MM.1S (cell line): ENCODE measurements around the gene KAT2B.
A peak's percentile ranks its signal among the peaks of the same experiment; 100 is the strongest.

Experiments
- DNase-seq: peaks from one replicate; pipeline ENCODE4 v3.0.0-alpha.2; 2015
- H2AFZ ChIP-seq: fragments of 300-600 bp; sonication (generic); 2 replicates; pipeline ENCODE4 v1.6.0; 2016; ENCODE audit warnings: antibody characterized with exemption, low read length
- H3F3A ChIP-seq: fragments of 300-600 bp; sonication (generic); 2 replicates; pipeline ENCODE4 v1.6.1; 2016; ENCODE audit warnings: mild to moderate bottlenecking, antibody characterized with exemption, low read length, moderate library complexity, mixed read lengths; ENCODE audit not compliant: insufficient read depth
- H3K27ac ChIP-seq: fragments of 300-600 bp; sonication (generic); 2 replicates; pipeline ENCODE4 v1.5.1; 2016; ENCODE audit warnings: mild to moderate bottlenecking, low read length
- H3K27me3 ChIP-seq: fragments of 300-600 bp; sonication (generic); replicated peaks from 2 replicates; pipeline ENCODE4 v1.6.0; 2016; ENCODE audit warnings: low read length; ENCODE audit not compliant: insufficient read depth
- H3K36me3 ChIP-seq: fragments of 300-600 bp; sonication (generic); replicated peaks from 2 replicates; pipeline ENCODE4 v1.6.1; 2016; ENCODE audit warnings: mild to moderate bottlenecking, low read length, mixed read lengths; ENCODE audit not compliant: insufficient read depth
- H3K4me1 ChIP-seq: fragments of 300-600 bp; sonication (generic); 2 replicates; pipeline ENCODE4 v1.6.1; 2016; ENCODE audit warnings: low read length, mixed read lengths
- H3K4me2 ChIP-seq: fragments of 300-600 bp; sonication (generic); 2 replicates; pipeline ENCODE4 v1.6.0; 2016; ENCODE audit warnings: low read depth, low read length
- H3K4me3 ChIP-seq: fragments of 300-600 bp; sonication (generic); 2 replicates; pipeline ENCODE4 v1.5.1; 2016; ENCODE audit warnings: low read length, mixed read lengths
- H3K79me2 ChIP-seq: fragments of 300-600 bp; sonication (generic); 2 replicates; pipeline ENCODE4 v1.6.1; 2016; ENCODE audit warnings: mixed run types, low read length, mixed read lengths
- H3K9ac ChIP-seq: fragments of 300-600 bp; sonication (generic); 2 replicates; pipeline ENCODE4 v1.6.1; 2016; ENCODE audit warnings: low read length, mixed read lengths
- H3K9me2 ChIP-seq: fragments of 300-600 bp; sonication (generic); replicated peaks from 2 replicates; pipeline ENCODE4 v1.6.1; 2016; ENCODE audit warnings: mild to moderate bottlenecking, low read length, mixed read lengths; ENCODE audit not compliant: insufficient read depth
- H3K9me3 ChIP-seq: fragments of 300-600 bp; sonication (generic); replicated peaks from 2 replicates; pipeline ENCODE4 v1.6.1; 2016; ENCODE audit warnings: mild to moderate bottlenecking, low read length, mixed read lengths; ENCODE audit not compliant: insufficient read depth
- H4K20me1 ChIP-seq: fragments of 300-600 bp; sonication (generic); 2 replicates; pipeline ENCODE4 v1.6.1; 2016; ENCODE audit warnings: mild to moderate bottlenecking, low read length, moderate library complexity, mixed read lengths; ENCODE audit not compliant: insufficient read depth
- EZH2 ChIP-seq: fragments of 300-600 bp; sonication (generic); optimal IDR thresholded peaks from 2 replicates; pipeline ENCODE3; 2017; ENCODE audit warnings: low read depth, mild to moderate bottlenecking, antibody characterized with exemption, low read length, mixed read lengths
- EZH2phosphoT487 ChIP-seq: fragments of 300-600 bp; sonication (generic); IDR thresholded peaks from 2 replicates; pipeline ENCODE4 v1.6.1; 2018; ENCODE audit warnings: antibody characterized with exemption, low read length
- TF ChIP-seq, protein P1 (sequence below): fragments of 300-600 bp; sonication (generic); IDR thresholded peaks from 2 replicates; pipeline ENCODE4 v1.5.1; 2016; ENCODE audit warnings: antibody characterized with exemption, low read length, mixed read lengths

Gene KAT2B

GRCh38 chr3:20039765-20040547 lies at the start of gene KAT2B:
Gene KAT2B, plus strand, starts transcription at chr3:20040446. Its CDS starts 32 bp downstream, at chr3:20040478.
- H3K9ac ChIP-seq, result peak within 1 kb of the TSS; percentile 85
- peak within 1 kb of the TSS; percentile 94 for H3K4me3 ChIP-seq
- TF ChIP-seq, protein P1, sequence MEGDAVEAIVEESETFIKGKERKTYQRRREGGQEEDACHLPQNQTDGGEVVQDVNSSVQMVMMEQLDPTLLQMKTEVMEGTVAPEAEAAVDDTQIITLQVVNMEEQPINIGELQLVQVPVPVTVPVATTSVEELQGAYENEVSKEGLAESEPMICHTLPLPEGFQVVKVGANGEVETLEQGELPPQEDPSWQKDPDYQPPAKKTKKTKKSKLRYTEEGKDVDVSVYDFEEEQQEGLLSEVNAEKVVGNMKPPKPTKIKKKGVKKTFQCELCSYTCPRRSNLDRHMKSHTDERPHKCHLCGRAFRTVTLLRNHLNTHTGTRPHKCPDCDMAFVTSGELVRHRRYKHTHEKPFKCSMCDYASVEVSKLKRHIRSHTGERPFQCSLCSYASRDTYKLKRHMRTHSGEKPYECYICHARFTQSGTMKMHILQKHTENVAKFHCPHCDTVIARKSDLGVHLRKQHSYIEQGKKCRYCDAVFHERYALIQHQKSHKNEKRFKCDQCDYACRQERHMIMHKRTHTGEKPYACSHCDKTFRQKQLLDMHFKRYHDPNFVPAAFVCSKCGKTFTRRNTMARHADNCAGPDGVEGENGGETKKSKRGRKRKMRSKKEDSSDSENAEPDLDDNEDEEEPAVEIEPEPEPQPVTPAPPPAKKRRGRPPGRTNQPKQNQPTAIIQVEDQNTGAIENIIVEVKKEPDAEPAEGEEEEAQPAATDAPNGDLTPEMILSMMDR, result peak; percentile 60
- no peak for TF ChIP-seq EZH2phosphoT487
- no peak for TF ChIP-seq EZH2
- peak within 1 kb of the TSS; percentile 94 for H3K4me2 ChIP-seq
- H3K36me3 ChIP-seq, result no peaks in the 10 kb centered on the region
- H3K27ac ChIP-seq, result peak within 1 kb of the TSS; percentile 86
- no peaks in the 10 kb centered on the region for H3K9me2 ChIP-seq
- peaks cover 32% of the 10 kb centered on the region for H3K4me1 ChIP-seq
- H3K27me3 ChIP-seq, result no peaks in the 10 kb centered on the region
- H3K79me2 ChIP-seq, result peaks cover 43% of the 10 kb centered on the region
- peaks cover 44% of the 10 kb centered on the region for H3F3A ChIP-seq
- no peaks in the 10 kb centered on the region for H3K9me3 ChIP-seq
- peak; percentile 87 for DNase-seq
- H2AFZ ChIP-seq, result peak within 1 kb of the TSS; percentile 99
- no peaks in the 10 kb centered on the region for H4K20me1 ChIP-seq

DNA sequence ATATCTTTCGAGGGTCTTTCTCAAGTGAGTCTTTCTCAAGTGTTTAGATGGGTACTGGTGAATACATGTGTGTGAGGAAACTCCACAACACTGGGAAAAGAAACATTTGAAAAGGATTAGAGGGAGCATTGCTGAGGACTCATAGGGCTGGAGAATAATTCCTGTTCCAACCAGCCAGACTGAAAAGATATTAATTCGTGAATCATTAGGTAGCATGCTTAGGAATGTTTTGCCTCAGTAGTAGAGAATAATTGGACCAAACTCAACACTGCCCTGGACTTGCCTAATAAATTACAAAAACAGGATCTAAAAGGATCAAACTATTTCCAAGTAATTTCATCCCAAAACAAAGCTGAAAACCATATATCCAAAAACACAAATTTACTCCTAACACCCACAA lies 45.5 kb upstream of the KAT2B start:
- H3K9ac ChIP-seq, result no peak overlapping the region
- no peak for TF ChIP-seq EZH2
- TF ChIP-seq, protein P1, result no peak
- TF ChIP-seq EZH2phosphoT487, result no peak
- H3K4me2 ChIP-seq, result no peak overlapping the region

GRCh38 chr3:19997502-19997901 lies 42.7 kb upstream of the KAT2B start:
- Histone ChIP-seq H3K9me3 (no peaks in the 10 kb centered on the region), H4K20me1 (no peaks in the 10 kb centered on the region), H3F3A (no peaks in the 10 kb centered on the region), H3K79me2 (no peaks in the 10 kb centered on the region), H3K36me3 (no peaks in the 10 kb centered on the region), H3K9ac (no peak overlapping the region), H3K27me3 (no peaks in the 10 kb centered on the region), H3K27ac (no peak overlapping the region), H2AFZ (no peak overlapping the region), H3K4me1 (no peaks in the 10 kb centered on the region), H3K4me2 (no peak overlapping the region), H3K4me3 (no peak overlapping the region), H3K9me2 (no peaks in the 10 kb centered on the region)
- DNase-seq, result no peak
- TF ChIP-seq EZH2phosphoT487 (no peak), EZH2 (no peak)
- TF ChIP-seq, protein P1, result no peak

More for the DNA sequence above, 45.5 kb upstream of the KAT2B start:
- H3K4me3 ChIP-seq, result no peak overlapping the region
- H2AFZ ChIP-seq, result no peak overlapping the region
- no peaks in the 10 kb centered on the region for H3K9me2 ChIP-seq
- H3K27ac ChIP-seq, result no peak overlapping the region
- H3K9me3 ChIP-seq, result no peaks in the 10 kb centered on the region
- no peaks in the 10 kb centered on the region for H3K79me2 ChIP-seq
- no peaks in the 10 kb centered on the region for H3K4me1 ChIP-seq
- H3K36me3 ChIP-seq, result no peaks in the 10 kb centered on the region
- DNase-seq, result no peak
- H4K20me1 ChIP-seq, result no peaks in the 10 kb centered on the region
- no peaks in the 10 kb centered on the region for H3F3A ChIP-seq
- no peaks in the 10 kb centered on the region for H3K27me3 ChIP-seq
